Esophagus mucosa (tissue), 1 donor: ENCODE results near the gene EOLA1. TPM values are rescaled to one million over a fixed set of nuclear protein-coding genes. Genes with fewer than 3 reads are reported as not detected.
"Not testable (repeated sequence)": the region's sequence is repeated elsewhere in the genome, so short reads cannot be mapped to it uniquely, and the experiment has no call there.

Experiments
- ATAC-seq: fragments of 200-7000 bp; cut with Tn5 transposase; one replicate; pipeline ENCODE4 v1.9.1; 2020
- total RNA-seq: library from RNA; stranded (reverse); gene quantifications from one replicate; pipeline ENCODE4 v1.2.4, GENCODE V29; 2023
- donor health status: DM: yes; HTN: yes; CAD: no.

Gene EOLA1
- total RNA-seq, 1 donor from 2014 or later, result 14.6 TPM

DNA sequence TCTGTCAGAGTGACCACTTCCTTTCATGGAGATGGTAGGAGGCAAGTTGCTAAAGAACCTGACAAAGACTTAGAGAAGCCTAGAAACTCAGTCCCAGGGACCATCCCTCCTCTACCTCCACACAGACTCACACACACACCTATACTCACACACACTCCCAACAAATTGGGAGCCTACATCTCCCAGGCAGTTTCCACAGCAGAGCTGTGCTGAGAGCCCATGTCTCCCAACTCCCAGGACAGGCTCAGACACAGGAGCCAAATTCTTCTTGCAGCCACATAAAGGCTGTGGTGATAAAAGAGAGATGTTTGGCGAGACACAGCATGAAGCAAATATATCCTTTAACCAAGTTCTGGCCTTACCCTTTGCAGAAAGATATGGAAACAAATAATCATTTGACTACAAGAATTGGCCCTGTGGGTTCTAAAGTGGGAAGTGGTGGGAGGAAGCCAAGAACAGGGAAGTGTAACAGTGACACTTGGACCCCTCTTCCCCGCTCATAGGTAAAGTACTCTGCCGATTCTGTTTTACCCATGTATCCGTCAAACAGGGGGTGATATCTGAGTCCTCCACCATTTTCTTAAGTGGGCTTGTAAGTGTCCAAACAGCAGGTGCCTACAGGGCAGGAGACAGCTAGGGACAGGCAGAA lies 24.7 kb upstream of the EOLA1 start:
- ATAC-seq, result no peak

GRCh38 chrX:149516604-149517003 lies 24.2 kb upstream of the EOLA1 start:
- no peak for ATAC-seq

GRCh38 chrX:149517308-149517707 lies 23.5 kb upstream of the EOLA1 start:
- no peak for ATAC-seq

GRCh38 chrX:149518236-149518635 lies 22.6 kb upstream of the EOLA1 start:
- ATAC-seq, result no peak

DNA sequence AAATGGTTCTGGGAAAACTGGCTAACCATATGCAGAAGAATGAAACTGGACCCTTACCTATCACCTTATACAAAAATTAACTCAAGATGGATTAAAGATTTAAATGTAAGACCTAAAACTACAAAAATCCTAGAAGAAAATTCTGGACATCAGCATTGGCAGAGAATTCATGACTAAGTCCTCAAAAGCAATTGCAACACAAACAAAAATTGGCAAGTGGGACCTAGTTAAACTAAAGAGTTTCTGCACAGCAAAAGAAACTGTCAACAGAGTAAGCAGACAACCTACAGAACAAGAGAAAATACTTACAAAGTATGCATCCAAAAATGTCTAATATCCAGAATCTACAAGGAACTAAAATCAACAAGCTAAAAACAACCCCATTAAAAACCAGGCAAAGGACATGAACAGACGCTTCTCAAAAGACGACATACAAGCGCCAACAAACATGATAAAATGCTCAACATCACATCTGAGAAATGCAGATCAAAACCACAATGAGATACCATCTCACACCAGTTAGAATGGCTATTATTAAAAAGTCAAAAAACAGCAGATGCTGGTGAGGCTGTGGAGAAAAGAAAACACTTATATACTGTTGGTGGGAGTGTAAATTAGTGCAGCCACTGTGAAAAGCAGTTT lies 20.1 kb upstream of the EOLA1 start:
- not testable (repeated sequence) for ATAC-seq

GRCh38 chrX:149521438-149521837 lies 19.4 kb upstream of the EOLA1 start:
- no peak for ATAC-seq

DNA sequence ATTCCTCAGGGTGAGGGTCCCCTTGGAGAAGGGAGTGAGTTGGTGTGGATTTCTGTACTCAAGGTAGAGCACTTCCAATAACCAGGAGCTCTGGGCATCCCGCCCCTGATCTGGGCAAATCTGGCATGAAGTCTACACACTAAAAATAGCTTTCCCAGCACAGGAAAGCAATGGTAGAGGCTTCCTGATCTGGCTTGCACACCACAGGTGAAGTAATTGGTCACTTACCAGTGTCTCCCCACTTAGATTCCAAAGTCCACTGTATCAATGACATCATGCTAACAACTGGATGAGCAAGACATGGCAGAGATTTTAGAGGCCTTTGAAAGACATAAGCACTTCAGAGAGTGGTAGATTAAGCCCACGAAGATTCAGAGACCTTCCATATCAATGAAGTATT lies 17.9 kb upstream of the EOLA1 start:
- no peak for ATAC-seq

DNA sequence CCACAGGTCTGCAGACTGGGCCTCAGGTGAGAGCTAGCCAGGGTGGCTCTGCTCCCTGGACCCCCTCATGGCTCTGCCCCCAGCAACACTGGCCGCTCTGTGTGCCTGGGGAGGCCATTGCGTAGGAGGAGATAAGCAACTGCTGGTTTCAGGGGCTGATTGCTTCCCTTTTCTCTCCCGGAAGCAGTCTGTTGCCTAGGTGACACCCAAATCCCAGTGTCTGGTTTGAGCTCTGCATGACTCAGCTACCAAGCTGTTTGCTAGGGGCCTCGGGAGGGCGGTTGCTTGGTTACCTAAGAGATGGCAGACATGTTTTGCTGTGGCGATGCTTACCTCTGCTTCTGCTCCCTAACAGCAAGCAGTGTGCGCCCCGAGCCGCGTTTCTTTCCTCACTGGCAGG lies 15.4 kb upstream of the EOLA1 start:
- ATAC-seq, result peak; percentile 80

DNA sequence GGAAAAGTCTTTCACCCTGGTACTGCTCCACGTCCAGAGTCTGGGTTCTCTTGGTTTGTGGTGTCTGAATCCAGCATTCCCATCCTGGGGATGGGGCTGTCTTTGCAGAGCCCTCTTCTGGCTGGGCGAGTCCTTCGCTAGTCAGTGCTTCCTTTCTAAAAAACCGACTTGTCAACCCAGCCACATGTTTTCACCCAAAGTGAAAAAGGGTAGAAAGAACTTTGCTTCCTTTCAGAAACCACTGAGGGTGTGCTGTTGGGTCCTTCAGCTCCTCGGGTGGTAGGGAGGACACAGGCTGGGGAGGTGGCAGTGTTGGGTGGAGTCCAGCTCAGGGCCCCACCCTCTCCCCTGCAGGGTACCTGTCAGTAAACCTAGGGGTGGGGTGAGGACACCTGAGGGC lies 14.9 kb upstream of the EOLA1 start:
- peak; percentile 45 for ATAC-seq

DNA sequence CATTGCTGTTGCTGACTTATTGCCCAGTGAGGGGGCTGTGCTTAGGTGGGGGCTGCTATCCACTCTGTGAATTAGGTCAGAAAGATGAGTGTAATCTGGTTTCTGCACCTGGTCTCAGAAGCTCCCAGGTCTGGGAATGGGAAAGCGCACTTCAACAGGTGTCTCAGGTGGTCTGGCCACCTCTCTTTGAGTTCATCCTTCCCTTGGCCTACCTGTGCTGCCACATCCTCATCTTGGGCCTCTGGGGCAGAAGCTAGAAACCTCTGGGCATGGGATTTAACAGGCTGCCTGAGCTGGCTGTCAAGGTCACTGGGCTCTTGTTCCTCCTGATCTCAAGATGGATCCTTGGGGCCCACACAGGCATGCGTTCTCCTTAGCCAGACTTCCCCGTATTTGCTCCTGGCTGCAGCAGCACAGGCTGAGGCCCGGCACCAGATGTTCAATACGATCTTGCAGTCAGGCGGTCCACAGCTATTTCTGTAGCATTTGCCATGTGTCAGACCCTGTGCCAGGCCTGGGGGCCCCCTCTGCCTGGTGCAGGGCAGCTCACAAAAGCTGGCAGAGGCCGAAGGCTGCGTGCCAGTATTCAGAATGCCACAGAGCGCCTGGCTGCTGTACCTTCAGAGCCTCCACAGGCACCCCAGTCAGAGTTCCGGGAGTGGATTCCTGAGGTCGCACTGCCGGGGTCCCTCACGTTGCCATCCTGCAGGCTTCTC lies 14.3 kb upstream of the EOLA1 start:
- ATAC-seq, result not testable (repeated sequence)

- peak; percentile 61 for ATAC-seq
Observed at GRCh38 chrX:149527705-149528104, 13.1 kb upstream of the EOLA1 start.

GRCh38 chrX:149528381-149528780 lies 12.4 kb upstream of the EOLA1 start:
- no peak for ATAC-seq

DNA sequence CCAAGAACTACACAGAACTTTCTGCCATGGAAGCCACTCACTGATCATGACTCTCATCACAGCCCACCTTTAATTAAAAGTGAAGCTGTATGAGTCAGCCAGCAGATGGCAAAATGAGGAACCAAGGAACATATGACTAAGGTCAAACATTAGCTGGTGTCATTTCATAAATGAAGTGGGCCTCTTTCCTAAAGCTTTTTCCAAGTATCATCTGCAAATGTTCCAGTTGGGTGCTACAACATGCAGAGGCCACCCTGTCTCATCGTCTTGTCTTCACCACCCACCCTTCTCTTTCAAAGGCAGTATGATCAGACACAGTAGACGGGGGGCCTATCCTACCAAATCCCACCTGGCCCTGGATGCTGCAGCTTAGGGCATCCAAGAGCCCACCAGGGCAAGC lies 9.2 kb upstream of the EOLA1 start:
- no peak for ATAC-seq

DNA sequence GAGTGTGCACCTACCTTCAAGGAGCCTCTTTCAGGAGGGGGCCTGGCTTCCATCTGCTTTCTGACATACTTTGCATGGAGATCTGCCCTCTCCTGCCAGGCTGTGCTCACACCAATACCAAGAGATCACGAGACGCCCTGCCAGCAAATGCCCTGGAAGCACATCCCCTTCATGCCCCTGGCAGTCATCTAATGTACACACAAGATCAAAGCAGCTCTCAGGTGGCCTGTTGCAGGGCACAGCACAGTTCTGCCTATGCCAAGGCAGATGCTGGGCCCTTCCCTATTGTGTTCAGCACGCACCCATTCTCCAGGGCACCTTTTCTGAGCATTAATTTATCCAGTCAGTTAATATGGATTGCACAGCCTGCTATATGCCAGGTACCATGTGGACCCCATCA lies 7.9 kb upstream of the EOLA1 start:
- not testable (repeated sequence) for ATAC-seq

DNA sequence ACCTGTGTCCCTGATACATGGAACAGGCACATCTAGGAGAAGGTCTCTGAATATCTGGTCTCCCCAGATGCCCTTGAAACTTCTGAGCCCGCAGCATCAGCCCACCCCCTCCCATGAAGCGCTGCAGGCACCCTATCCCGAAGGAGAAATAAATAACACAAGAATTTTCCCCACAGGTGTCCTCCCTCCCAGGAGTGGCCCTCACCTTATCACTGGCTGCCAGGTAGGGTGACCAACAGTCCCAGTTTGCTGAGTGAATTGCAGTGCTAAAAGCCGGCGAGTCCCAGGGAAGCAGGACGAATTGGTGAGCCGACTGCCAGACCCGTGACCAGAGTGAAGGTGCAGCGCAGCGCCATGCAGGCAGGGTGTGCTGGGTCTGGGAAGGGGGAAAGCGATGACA lies 6.8 kb upstream of the EOLA1 start:
- not testable (repeated sequence) for ATAC-seq

DNA sequence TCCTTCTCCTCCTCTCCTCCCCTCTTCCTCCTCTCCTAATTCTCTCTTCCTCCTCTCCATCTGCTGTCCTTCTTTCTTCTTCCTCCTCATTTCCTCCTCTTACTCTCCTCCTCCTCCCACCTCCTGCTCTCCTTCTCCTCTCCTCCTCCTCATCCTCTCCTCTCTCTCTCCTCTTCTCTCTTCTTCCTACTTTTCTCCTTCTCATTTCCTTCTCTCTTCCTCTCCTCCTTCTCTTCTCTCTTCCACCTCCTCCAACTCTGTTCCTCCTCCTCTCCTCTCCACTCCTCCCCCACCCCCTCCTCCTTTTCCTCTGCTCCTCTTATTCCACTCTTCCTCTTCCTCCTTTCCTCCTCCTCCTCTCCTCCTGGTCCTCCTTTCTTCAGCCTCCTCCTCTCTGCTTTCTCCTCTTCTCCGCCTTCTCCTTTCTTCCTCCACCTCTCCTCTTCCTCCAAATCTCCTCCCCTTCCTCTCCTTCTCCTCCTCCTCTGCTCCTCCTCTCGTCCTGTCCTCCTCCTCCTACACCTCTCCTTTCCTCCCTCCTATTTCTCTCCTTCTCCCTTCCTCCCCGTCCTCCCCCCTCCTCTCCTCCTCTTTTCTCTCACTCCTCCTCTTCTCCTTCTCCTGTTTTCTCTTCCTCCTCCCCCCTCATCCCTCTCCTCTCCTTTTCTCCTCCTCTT lies 5.7 kb upstream of the EOLA1 start:
- ATAC-seq, result not testable (repeated sequence)

DNA sequence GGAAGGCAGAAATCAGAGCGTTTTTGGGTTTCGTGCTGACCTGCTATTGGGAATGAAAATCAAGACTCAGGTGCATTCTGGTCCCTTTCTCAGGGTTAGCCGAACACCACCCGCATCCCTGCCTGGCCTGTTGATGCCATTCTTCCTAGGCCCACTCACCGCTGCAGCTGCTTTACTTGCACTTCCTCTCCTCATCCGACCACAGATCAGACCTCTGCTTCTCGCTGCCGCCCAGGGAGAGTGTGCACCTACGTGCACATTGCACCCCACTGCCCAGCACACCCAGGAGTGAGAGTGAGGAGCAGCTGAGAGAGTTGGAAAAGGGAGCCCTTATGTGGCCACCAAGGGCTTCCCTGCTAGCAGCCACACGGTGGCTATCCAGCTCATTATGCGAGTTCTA lies 3.3 kb upstream of the EOLA1 start:
- not testable (repeated sequence) for ATAC-seq

- peak; percentile 68 for ATAC-seq
Observed at GRCh38 chrX:149539283-149540130, 1.3 kb upstream of the EOLA1 start.

DNA sequence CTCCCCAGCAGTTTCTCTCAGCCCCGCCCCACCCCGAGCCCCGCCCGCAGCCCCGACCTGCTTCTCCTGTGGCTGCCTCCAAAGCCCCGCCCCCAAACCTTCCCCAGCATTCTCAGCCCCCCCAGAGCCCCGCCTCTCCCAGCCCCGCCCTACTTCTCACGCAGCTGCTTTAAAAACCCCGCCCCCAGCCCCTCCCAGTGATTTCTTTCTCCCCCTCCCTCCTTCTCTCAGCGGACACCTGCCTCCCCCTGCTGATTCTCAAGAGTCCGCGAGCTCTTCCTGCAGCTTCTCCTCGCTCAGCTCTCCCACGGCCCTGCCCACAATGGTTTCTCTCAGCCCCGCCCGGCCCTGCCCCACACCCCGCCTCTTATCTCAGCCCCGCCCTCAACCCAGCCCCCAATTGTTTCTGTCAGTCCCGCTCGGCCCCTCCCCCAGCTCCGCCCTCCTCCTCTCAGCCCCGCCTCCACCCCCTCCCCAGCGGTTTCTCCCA lies 636 bp upstream of the EOLA1 start:
- peak; percentile 77 for ATAC-seq

DNA sequence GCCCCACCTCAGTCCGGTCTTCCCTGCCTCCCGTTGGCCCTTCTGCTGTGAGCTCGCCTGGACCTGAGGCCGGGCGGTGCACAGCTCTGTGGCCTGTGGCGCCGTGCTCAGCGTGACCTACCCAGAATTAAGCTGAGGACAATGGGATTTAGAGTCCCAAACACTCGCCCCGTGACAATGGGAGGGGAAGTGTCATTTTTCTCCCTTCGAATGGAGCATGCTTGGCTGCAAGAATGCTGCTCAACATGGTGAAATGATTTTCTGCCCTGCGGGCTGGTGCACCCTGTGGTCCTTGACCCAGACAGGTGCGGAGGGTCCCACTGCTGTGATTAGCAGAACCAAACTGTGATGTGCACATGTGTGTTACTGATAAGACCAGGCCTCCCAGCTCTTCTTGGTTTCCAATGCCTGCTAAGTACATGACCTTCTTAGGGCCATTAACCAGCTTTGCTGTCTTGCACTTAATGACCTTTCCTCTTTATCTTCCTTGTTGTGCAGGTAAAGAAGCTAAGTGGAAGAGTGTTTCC lies 772 bp downstream of the EOLA1 start:
- ATAC-seq, result no peak
